Head of caudate nucleus (tissue), 42 donors: ENCODE results near the gene TMEM120B.

Source experiments
- DNase-seq, 42 donors: peaks; one replicate each; pipeline versions ENCODE4 v3.0.0 to v3.0.0-alpha.2; 2020 to 2021; ENCODE audit warnings: mixed read lengths in 7 of 42
- intact Hi-C: fragments of 100-400 bp; cut with DNase I; formaldehyde crosslinking; loops from one replicate; pipeline ENCODE4 v1.15.0; 2022

The TMEM120B gene

GRCh38 chr12:121819212-121819949 lies 106.8 kb downstream of the TMEM120B start:
- DNase-seq, result no peak
- intact Hi-C loops, result no loop called here

- DNase-seq, result no peak
- intact Hi-C loops, result no loop called here
Measured at GRCh38 chr12:121820056-121820455, 107.5 kb downstream of the TMEM120B start.

GRCh38 chr12:121822393-121823100 lies 110.0 kb downstream of the TMEM120B start:
- intact Hi-C loops, result no loop called here
- no peak for DNase-seq

- intact Hi-C loops, result no loop called here
- DNase-seq, result no peak
Measured at GRCh38 chr12:121823101-121823726, 110.7 kb downstream of the TMEM120B start.

- intact Hi-C loops, result no loop called here
- no peak for DNase-seq
Measured at GRCh38 chr12:121823727-121824115, 111.2 kb downstream of the TMEM120B start.

- no peak for DNase-seq
- intact Hi-C loops, result no loop called here
Measured at GRCh38 chr12:121825041-121825523, 112.5 kb downstream of the TMEM120B start.

- intact Hi-C loops, result no loop called here
- DNase-seq, result no peak
Measured at GRCh38 chr12:121826318-121827150, 114.0 kb downstream of the TMEM120B start.

GRCh38 chr12:121827351-121828099 lies 115.0 kb downstream of the TMEM120B start:
- intact Hi-C loops, result no loop called here
- no peak for DNase-seq

GRCh38 chr12:121828306-121828705 lies 115.8 kb downstream of the TMEM120B start:
- intact Hi-C loops, result no loop called here
- no peak for DNase-seq

- no peak for DNase-seq
- intact Hi-C loops, result no loop called here
Measured at GRCh38 chr12:121828826-121829225, 116.3 kb downstream of the TMEM120B start.

GRCh38 chr12:121829250-121829918 lies 116.8 kb downstream of the TMEM120B start:
- DNase-seq, result no peak

GRCh38 chr12:121830134-121830533 lies 117.6 kb downstream of the TMEM120B start:
- intact Hi-C loops, result no loop called here
- DNase-seq, result no peak

More at GRCh38 chr12:121829250-121829918, 116.8 kb downstream of the TMEM120B start:
- intact Hi-C loops, result no loop called here

- no peak for DNase-seq
- intact Hi-C loops, result no loop called here
Measured at GRCh38 chr12:121830588-121831265, 118.2 kb downstream of the TMEM120B start.
